Superior temporal gyrus (tissue), 1 donor: ENCODE measurements around the gene PALLD.

Experiments
- DNase-seq: peaks from one replicate; pipeline ENCODE4 v3.0.0-alpha.2; 2016; ENCODE audit errors: extremely low spot score

The PALLD gene

DNA sequence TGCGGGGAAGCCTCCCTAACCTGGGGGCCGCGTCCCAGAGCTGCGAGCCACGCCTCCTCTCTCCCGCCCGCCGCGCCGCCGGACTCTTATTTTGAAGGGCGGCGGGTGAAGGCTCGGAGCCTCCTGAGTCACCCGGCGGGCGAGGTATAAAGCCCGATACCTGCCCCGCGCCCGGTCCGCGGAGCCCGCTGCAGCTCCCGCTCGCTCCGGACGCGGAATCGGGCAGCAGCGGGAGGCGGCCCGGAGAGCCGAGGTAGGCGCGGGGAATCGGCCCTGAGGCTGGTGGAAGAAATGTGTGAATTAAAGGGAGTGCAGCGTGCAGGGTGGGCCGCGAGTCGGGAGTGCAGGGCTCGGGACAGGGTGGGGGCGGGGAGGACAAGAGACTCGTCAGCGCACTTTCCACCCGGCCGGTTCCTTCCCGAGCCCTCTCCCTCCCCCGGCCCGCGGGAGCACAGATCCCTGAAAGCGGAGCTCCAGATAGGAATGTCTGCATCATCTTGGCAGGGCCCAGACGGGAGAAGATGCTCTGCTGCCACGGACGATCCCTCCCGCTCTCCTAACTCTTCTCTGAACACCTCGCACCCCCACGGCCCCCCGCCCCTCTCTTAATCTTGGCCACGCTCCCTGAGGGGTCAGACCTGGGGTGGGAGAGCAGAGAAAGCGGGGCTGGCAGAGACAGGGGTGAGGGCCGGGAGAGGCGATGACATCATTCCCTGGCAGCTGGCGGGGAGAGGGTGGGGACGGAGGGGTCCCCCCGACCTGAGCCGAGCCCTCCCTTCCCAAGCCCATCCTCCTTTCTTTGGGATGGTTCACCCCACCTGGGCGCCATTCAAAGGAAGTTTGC, 335.3 kb downstream of the PALLD start:
- DNase-seq: peak; percentile 53

GRCh38 chr4:168832763-168833575, 336.1 kb downstream of the PALLD start:
- peak; percentile 42 for DNase-seq

- DNase-seq: no peak
Observed at GRCh38 chr4:168833881-168834280, 337.0 kb downstream of the PALLD start.

DNA sequence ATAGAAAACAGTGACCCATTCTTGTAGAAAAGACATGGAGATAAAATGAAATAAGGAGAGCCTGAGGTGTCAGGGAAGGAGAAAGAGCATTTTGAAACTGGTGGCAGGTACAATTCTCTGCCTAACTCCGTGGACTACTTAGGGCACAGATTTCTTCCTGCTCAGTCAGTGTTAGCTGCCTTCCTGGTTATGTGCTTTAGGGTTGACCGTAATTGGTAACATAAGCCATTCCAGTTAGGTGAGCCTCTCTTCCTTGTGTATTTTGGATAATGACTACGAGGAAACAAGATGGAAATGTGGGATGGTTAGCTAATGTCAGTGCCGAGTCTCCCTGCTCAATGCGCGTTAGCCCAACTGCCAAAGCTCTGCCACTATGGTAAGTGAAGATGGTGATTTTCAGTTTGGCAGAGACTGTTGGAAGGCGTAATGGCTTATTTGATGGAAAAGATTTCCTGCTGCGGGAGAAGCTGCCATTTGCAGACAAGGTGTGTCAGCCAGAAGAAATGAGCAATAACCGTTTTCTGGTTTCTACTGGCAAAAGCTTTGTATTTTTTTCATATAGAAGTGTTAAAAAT, 339.1 kb downstream of the PALLD start:
- no peak for DNase-seq

DNA sequence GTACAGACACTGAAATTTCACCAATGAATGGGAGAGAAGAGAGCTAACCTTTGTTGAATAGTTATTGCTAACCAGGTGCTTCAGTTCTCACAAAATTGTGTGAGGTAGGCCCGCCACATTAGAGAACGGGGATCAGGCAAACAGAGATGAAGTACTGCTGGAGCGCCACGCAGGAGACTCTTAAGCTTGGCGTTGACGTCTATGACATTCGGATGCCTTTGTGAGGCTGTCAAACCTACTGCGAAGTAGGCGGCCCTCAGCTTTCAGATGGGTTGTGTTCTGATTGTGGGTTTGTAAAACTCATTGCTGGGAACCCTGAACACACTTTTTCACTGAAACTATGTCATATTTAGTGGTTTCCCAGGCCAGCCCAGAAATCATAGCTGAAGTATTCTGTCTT, 339.6 kb downstream of the PALLD start:
- DNase-seq: no peak

DNA sequence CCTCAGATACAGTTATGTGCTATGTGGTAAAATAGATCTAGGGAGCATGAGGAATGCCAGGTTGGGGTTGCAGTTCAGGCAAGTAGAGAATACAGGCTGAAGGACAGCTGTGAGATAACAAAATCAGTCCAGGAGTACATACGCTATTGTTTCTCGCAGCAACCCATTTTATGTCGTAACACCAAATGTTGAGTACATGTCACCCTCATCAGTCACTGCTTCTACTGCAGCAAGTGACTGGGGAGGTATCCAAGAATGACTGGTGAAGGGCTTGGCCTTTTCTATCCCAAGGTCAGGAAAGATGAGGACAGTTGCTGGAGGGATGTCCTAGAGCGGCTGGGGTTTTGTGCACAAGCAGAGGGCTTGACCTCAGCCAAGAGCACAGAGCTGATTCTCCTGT, 341.1 kb downstream of the PALLD start:
- no peak for DNase-seq

DNA sequence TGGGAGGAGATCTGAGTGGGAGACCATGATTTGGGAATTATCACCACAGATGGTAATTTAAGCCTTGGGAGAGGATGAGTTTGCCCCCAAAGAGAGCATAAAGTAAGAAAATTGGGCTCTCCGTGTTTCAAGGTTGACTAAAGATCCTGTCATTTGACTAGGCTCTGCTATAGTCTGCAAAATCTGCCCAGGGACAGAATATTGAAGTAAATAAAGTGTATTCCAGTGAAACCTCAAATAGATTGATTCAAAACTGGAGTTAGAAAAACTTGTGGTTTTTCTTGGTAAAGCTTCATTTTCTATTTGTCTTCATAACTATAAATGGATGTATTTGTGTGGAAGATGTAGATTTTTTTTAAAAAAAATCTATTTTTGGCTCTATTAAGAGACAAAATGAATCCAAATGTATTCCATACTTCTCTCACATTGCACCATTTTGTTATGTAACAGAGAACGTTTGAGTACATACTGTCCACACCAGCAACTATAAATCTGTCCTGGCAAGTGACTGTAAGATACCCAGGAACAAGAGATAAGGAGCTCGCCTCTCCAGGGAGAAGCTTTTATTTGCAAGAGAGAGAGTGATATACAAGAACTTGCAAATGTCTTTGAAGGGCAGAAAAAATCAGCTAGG, 343.0 kb downstream of the PALLD start:
- DNase-seq: peak; percentile 81

GRCh38 chr4:168840392-168840763, 343.5 kb downstream of the PALLD start:
- DNase-seq: no peak

DNA sequence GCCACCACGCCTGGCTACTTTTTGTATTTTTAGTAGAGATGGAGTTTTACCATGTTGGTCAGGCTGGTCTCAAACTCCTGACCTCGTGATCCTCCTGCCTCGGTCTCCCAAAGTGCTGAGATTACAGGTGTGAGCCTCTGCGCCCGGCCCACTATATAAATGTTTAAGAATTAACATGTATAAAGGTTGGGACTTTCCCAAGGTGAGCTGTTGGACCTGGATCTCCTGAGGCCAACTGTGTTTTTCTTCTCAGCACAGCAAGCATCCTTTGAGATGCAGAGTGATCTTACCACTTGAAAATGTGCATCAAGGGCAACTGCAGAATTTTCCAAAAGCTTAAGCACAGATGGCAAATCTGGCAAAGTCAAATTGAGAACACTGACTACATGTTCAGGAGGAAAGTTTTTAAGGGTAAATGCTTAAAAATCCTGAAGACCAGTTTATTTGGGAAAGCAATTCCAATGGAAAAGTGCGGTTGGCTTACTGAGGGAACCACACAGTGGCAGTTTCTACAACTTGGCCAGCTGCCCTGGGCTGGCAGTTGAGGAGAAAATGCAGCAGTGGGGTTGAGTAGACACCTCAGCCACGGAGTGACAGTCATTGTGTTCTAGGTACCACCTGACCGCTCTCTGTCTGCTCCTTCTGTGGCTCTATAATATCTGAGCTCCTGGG, 344.3 kb downstream of the PALLD start:
- peak; percentile 46 for DNase-seq

- no peak for DNase-seq
Observed at GRCh38 chr4:168841672-168842019, 344.8 kb downstream of the PALLD start.

- DNase-seq: no peak
Observed at GRCh38 chr4:168842186-168842585, 345.3 kb downstream of the PALLD start.

- no peak for DNase-seq
Observed at GRCh38 chr4:168843635-168844034, 346.8 kb downstream of the PALLD start.

GRCh38 chr4:168844353-168845049, 347.6 kb downstream of the PALLD start:
- no peak for DNase-seq

- DNase-seq: no peak
Observed at GRCh38 chr4:168845897-168846296, 349.0 kb downstream of the PALLD start.

GRCh38 chr4:168846414-168846813, 349.6 kb downstream of the PALLD start:
- no peak for DNase-seq

- DNase-seq: no peak
Observed at GRCh38 chr4:168847771-168848502, 351.1 kb downstream of the PALLD start.

DNA sequence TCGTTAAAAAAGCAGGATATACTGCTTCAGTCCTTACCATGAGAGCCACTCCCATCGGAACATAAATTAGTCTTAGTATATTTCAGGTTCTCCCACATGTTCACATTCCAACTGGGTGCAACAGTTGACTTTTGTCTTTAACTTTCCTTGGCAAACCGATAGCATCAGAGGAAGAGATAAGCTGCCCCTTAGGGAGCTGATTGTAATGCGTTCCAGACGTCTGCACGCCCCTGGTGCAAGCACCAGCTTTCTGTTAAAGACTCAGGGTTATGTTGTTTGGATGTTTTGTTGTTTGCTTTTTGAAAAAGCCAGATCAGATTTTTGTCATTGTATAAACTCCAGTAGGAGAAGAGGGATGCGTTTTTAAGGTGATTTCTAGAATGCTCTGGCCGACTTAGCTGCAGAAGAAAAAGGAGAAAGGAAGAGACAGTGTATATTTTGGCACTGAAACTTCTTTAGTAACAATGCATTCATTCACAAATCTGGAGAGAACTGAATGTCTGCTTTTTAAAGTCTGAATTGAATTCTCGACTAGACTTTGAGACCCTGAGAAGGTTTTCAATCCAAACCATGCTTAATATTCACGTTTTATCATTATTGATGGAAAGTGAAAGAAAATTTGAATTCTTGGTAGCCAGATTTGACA, 352.3 kb downstream of the PALLD start:
- DNase-seq: peak; percentile 38

GRCh38 chr4:168849997-168850396, 353.1 kb downstream of the PALLD start:
- DNase-seq: no peak

DNA sequence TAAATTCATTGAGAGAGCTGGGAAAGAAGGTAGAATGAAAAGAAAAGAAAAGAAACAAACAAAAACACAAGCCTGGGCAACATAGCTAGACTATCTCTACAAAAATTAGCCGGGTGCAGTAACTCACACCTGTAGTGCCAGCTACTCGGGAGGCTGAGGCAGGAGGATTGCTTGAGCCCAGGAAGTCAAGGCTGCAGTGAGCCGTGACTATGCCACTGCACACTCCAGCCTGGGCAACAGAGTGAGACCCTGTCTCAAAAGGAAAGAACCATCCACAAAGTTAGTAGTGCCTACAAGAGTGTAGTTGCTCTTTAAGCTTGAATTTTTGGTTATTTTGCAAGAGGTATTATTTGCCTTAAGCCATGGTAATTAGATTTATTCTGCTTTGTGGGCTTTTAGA, 355.5 kb downstream of the PALLD start:
- DNase-seq: no peak
